Measurements from ENCODE around the gene INTS14.

GRCh38 chr15:65533057-65533756 is 77.7 kb downstream of the INTS14 start:
- TF ChIP-seq EZH2phosphoT487 (IDR thresholded peaks at IDR 0.05; ENCODE audit: borderline replicate concordance, low read length) (no peak), CTCF (conservative IDR thresholded peaks at IDR 0.05; ENCODE audit: low read depth, low read length) (no peak)

Measured in PC-3 (cell line).